ENCODE measurements around the gene POGLUT2. TPM values are rescaled to one million over a fixed set of nuclear protein-coding genes. Genes with fewer than 3 reads are reported as not detected.

Gene POGLUT2
- total RNA-seq, 1 experiment from 2014 or later, result 2.8 TPM

GRCh38 chr13:102742506-102742905, 56.3 kb downstream of the POGLUT2 start:
- H3K9me2 ChIP-seq (ENCODE audit: insufficient read depth), result no peaks in the 10 kb centered on the region
- no peak overlapping the region for H2AFZ ChIP-seq
- ChIA-PET CTCF (no interaction called here), POLR2A (ENCODE audit: unreplicated experiment) (no interaction called here)
- H4K20me1 ChIP-seq (ENCODE audit: insufficient read depth), result no peaks in the 10 kb centered on the region
- H3K4me3 ChIP-seq, result no peak overlapping the region
- H3K4me1 ChIP-seq (replicated peaks; ENCODE audit: insufficient read depth), result no peaks in the 10 kb centered on the region
- no peaks in the 10 kb centered on the region for H3K36me3 ChIP-seq (ENCODE audit: low read depth)
- no peak for DNase-seq
- H3K4me2 ChIP-seq, result no peak overlapping the region
- intact Hi-C loops (cut with micrococcal nuclease; ENCODE audit: unreplicated experiment), result no loop called here
- BruUV-seq (replicated peaks), result no TSS peak
- peaks cover 100% of the 10 kb centered on the region for H3K27me3 ChIP-seq (ENCODE audit: insufficient read depth, low read depth)
- TF ChIP-seq EZH2 (IDR thresholded peaks at IDR 0.05; ENCODE audit: low read depth), result no peak
- TF ChIP-seq CTCF (conservative IDR thresholded peaks at IDR 0.05), result no peak
- no peaks in the 10 kb centered on the region for H3F3A ChIP-seq (ENCODE audit: insufficient read depth, low read depth)
- no peak overlapping the region for H3K27ac ChIP-seq
- peaks cover 5% of the 10 kb centered on the region; the same call in 1 of the 2 replicates for H3K9me3 ChIP-seq (ENCODE audit: insufficient read depth, low read depth)
- H3K79me2 ChIP-seq (ENCODE audit: low read depth), result no peaks in the 10 kb centered on the region

GRCh38 chr13:102742101-102742500, 56.7 kb downstream of the POGLUT2 start:
- no peaks in the 10 kb centered on the region for H3K9me2 ChIP-seq (ENCODE audit: insufficient read depth)
- POLR2A ChIA-PET (ENCODE audit: unreplicated experiment), result no interaction called here
- H3F3A ChIP-seq (ENCODE audit: insufficient read depth, low read depth), result no peaks in the 10 kb centered on the region
- no peak overlapping the region for H3K4me3 ChIP-seq
- CTCF ChIA-PET, result no interaction called here
- no TSS peak for BruUV-seq (replicated peaks)
- H2AFZ ChIP-seq, result no peak overlapping the region
- H3K4me2 ChIP-seq, result no peak overlapping the region
- no peaks in the 10 kb centered on the region for H3K79me2 ChIP-seq (ENCODE audit: low read depth)
- no peak for DNase-seq
- no peak overlapping the region for H3K27ac ChIP-seq
- peaks cover 5% of the 10 kb centered on the region; the same call in 1 of the 2 replicates for H3K9me3 ChIP-seq (ENCODE audit: insufficient read depth, low read depth)
- no peaks in the 10 kb centered on the region for H3K4me1 ChIP-seq (replicated peaks; ENCODE audit: insufficient read depth)
- intact Hi-C loops (cut with micrococcal nuclease; ENCODE audit: unreplicated experiment), result no loop called here
- H3K27me3 ChIP-seq (ENCODE audit: insufficient read depth, low read depth), result peaks cover 100% of the 10 kb centered on the region
- no peaks in the 10 kb centered on the region for H3K36me3 ChIP-seq (ENCODE audit: low read depth)
- TF ChIP-seq EZH2 (IDR thresholded peaks at IDR 0.05; ENCODE audit: low read depth) (no peak), CTCF (conservative IDR thresholded peaks at IDR 0.05) (no peak)
- H4K20me1 ChIP-seq (ENCODE audit: insufficient read depth), result no peaks in the 10 kb centered on the region

Other genes starting within 250 kb of the POGLUT2 start
- gene TPP2, start 202.0 kb downstream of the POGLUT2 start, total RNA-seq (2021), result 33.3 and 35.1 TPM in 2 replicates
- gene METTL21C, start 103.9 kb downstream of the POGLUT2 start, total RNA-seq (2021), result not detected in 2 replicates
- gene TEX30, start 25.2 kb downstream of the POGLUT2 start, total RNA-seq (2021), result 9.3 and 13.1 TPM in 2 replicates
- 12.5 and 17.5 TPM in 2 replicates for gene BIVM, start 143 bp upstream of the POGLUT2 start, total RNA-seq (2021)
- 33.9 and 38.2 TPM in 2 replicates for gene ERCC5, start 47.1 kb upstream of the POGLUT2 start, total RNA-seq (2021)

Data from PC-9 (cell line).